Measurements from ENCODE around the gene IL9.

GRCh38 chr5:135894789-135895188 lies 852 bp downstream of the IL9 start:
- TF ChIP-seq CTCF (IDR thresholded peaks at IDR 0.05) (no peak), POLR2A (IDR thresholded peaks at IDR 0.05) (no peak)
